ENCODE results near the gene ZBTB4. TPM values are rescaled to one million over a fixed set of nuclear protein-coding genes. Genes with fewer than 3 reads are reported as not detected.

The ZBTB4 gene
- total RNA-seq, 2 experiments from 2014 or later = 3.5 to 3.9 TPM

- intact Hi-C loops (cut with micrococcal nuclease; ENCODE audit: unreplicated experiment) = no loop called here
- no peaks in the 10 kb centered on the region for H3K9me3 ChIP-seq (ENCODE audit: low read length)
- TF ChIP-seq CTCF (conservative IDR thresholded peaks at IDR 0.05; ENCODE audit: low read length) = no peak
- H2AFZ ChIP-seq (ENCODE audit: low read length) = peak overlapping the region; percentile 59; the same call in 1 of the 2 replicates
- ChIA-PET CTCF (ENCODE audit: unreplicated experiment) (interaction anchor here (0.6 kb wide), 1 partner anchor 42 kb away, joined by 3 read pairs; no protein-coding TSS in a partner anchor), POLR2A (no interaction called here)
- H3K36me3 ChIP-seq (ENCODE audit: insufficient read depth, low read length) = no peaks in the 10 kb centered on the region
- no peak overlapping the region for H3K27ac ChIP-seq (ENCODE audit: low read depth, low read length, poor library complexity, severe bottlenecking)
- DNase-seq (ENCODE audit: low spot score) = no peak
- H3K4me1 ChIP-seq (ENCODE audit: insufficient read depth, low read length, poor library complexity, severe bottlenecking) = peaks cover 17% of the 10 kb centered on the region
- no TSS peak for BruUV-seq (replicated peaks)
- no peaks in the 10 kb centered on the region for H4K20me1 ChIP-seq (ENCODE audit: insufficient read depth, low read length)
- H3K9me2 ChIP-seq (ENCODE audit: insufficient read depth, low read length) = no peaks in the 10 kb centered on the region
- no peaks in the 10 kb centered on the region for H3K79me2 ChIP-seq (ENCODE audit: insufficient read depth, low read depth, low read length)
- peak overlapping the region; percentile 72 for H3K4me3 ChIP-seq (ENCODE audit: low read depth, low read length, poor library complexity, severe bottlenecking)
- peak overlapping the region; percentile 66 for H3K4me2 ChIP-seq (ENCODE audit: low read length)
Measured at GRCh38 chr17:7478276-7479212, 887 bp downstream of the ZBTB4 start.

- BruUV-seq (replicated peaks) = no TSS peak
- CTCF ChIA-PET (ENCODE audit: unreplicated experiment) = no interaction called here
Measured at GRCh38 chr17:7477392-7478275, 1.8 kb downstream of the ZBTB4 start.

More at GRCh38 chr17:7477392-7478275, 1.8 kb downstream of the ZBTB4 start:
- peaks cover 8% of the 10 kb centered on the region for H3K4me1 ChIP-seq (ENCODE audit: insufficient read depth, low read length, poor library complexity, severe bottlenecking)
- intact Hi-C loops (cut with micrococcal nuclease; ENCODE audit: unreplicated experiment) = no loop called here
- H3K36me3 ChIP-seq (ENCODE audit: insufficient read depth, low read length) = no peaks in the 10 kb centered on the region
- POLR2A ChIA-PET = no interaction called here
- H3K79me2 ChIP-seq (ENCODE audit: insufficient read depth, low read depth, low read length) = no peaks in the 10 kb centered on the region
- DNase-seq (ENCODE audit: low spot score) = no peak
- H3K9me3 ChIP-seq (ENCODE audit: low read length) = no peaks in the 10 kb centered on the region
- no peak overlapping the region for H2AFZ ChIP-seq (ENCODE audit: low read length)
- H3K4me3 ChIP-seq (ENCODE audit: low read depth, low read length, poor library complexity, severe bottlenecking) = no peak overlapping the region
- TF ChIP-seq EZH2phosphoT487 (IDR thresholded peaks at IDR 0.05; ENCODE audit: borderline replicate concordance, low read depth, low read length) (no peak), CTCF (conservative IDR thresholded peaks at IDR 0.05; ENCODE audit: low read length) (no peak)
- no peaks in the 10 kb centered on the region for H3K9me2 ChIP-seq (ENCODE audit: insufficient read depth, low read length)
- peak overlapping the region; percentile 66; the same call in 1 of the 2 replicates for H3K4me2 ChIP-seq (ENCODE audit: low read length)
- H3K27ac ChIP-seq (ENCODE audit: low read depth, low read length, poor library complexity, severe bottlenecking) = no peak overlapping the region
- no peaks in the 10 kb centered on the region for H4K20me1 ChIP-seq (ENCODE audit: insufficient read depth, low read length)
